ENCODE data around the gene VAV3.
"Not testable (repeated sequence)": the region's sequence is repeated elsewhere in the genome, so short reads cannot be mapped to it uniquely, and the experiment has no call there.

The VAV3 gene

GRCh38 chr1:107866870-107867269 is 98.1 kb downstream of the VAV3 start:
- H3K4me3 ChIP-seq, result no peak overlapping the region
- TF ChIP-seq CTCF (IDR thresholded peaks at IDR 0.05), result no peak
- DNase-seq (ENCODE audit: low spot score), result no peak
- no peak overlapping the region for H3K27ac ChIP-seq

- Histone ChIP-seq H3K27ac (no peak overlapping the region), H3K4me3 (no peak overlapping the region)
- no peak for TF ChIP-seq CTCF (IDR thresholded peaks at IDR 0.05)
- DNase-seq (ENCODE audit: low spot score), result no peak
Measured at GRCh38 chr1:107865627-107866026, 99.4 kb downstream of the VAV3 start.

GRCh38 chr1:107863342-107863741 is 101.6 kb downstream of the VAV3 start:
- no peak overlapping the region for H3K27ac ChIP-seq
- no peak for DNase-seq (ENCODE audit: low spot score)
- no peak for TF ChIP-seq CTCF (IDR thresholded peaks at IDR 0.05)
- H3K4me3 ChIP-seq, result no peak overlapping the region

GRCh38 chr1:107862064-107862463 is 102.9 kb downstream of the VAV3 start:
- no peak for TF ChIP-seq CTCF (IDR thresholded peaks at IDR 0.05)
- no peak for DNase-seq (ENCODE audit: low spot score)
- H3K27ac ChIP-seq, result no peak overlapping the region
- no peak overlapping the region for H3K4me3 ChIP-seq

GRCh38 chr1:107858323-107858722 is 106.7 kb downstream of the VAV3 start:
- no peak for TF ChIP-seq CTCF (IDR thresholded peaks at IDR 0.05)
- Histone ChIP-seq H3K4me3 (no peak overlapping the region), H3K27ac (no peak overlapping the region)
- no peak for DNase-seq (ENCODE audit: low spot score)

GRCh38 chr1:107851418-107851817 is 113.6 kb downstream of the VAV3 start:
- TF ChIP-seq CTCF (IDR thresholded peaks at IDR 0.05), result no peak
- DNase-seq (ENCODE audit: low spot score), result no peak
- Histone ChIP-seq H3K4me3 (no peak overlapping the region), H3K27ac (no peak overlapping the region)

- not testable (repeated sequence) for DNase-seq (ENCODE audit: low spot score); H3K27ac ChIP-seq; H3K4me3 ChIP-seq
Measured at GRCh38 chr1:107844541-107845194, 120.3 kb downstream of the VAV3 start.
